Measurements from ENCODE around the gene EHD4. TPM values are rescaled to one million over a fixed set of nuclear protein-coding genes. Genes with fewer than 3 reads are reported as not detected.

The EHD4 gene
- total RNA-seq, 2 donors from 2014 or later, result 13.8 to 16.9 TPM

DNA sequence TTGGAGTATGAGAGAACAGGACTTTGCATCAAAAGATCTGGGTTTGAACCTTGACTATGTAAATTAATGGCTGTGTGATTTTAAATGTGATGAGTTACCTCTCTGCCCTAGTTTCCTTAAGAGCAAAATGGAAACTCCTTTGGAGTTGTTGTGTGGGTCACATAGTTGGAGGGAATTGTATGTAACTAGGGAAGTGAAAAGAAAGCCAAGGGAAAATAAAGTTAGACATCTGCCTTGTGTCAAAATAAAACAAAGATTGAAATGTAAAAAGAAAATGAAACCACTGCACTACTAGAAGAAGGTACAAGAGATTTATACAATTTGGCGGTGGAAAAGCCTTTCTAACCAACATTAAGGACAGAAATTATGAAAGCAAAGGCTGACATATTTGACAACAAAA is 1.7 kb upstream of the EHD4 start:
- WGBS, 2 donors, result 88 to 97% methylated on average over 1 of the region's 1 CpG
- intact Hi-C loops (cut with DNase I), result loop anchor here (10.0 kb wide), 1 partner anchor 49 kb away; no protein-coding TSS in a partner anchor
- no peak for ATAC-seq

GRCh38 chr15:41971895-41972252 is 483 bp downstream of the EHD4 start:
- Histone ChIP-seq H3K4me3 (peak overlapping the region; percentile 63 to 68), H3K9me3 (no peaks in the 10 kb centered on the region), H3K27ac (peak overlapping the region; percentile 93 to 99 (median 98)), H3K27me3 (no peaks in the 10 kb centered on the region), H3K36me3 (replicated peaks in 1 of 2; ENCODE audit: insufficient read depth in 1 of 2, low read depth in 2 of 2) (no peaks in the 10 kb centered on the region), H3K4me1 (peaks cover 34% of the 10 kb centered on the region)
- intact Hi-C loops (cut with DNase I), result loop anchor here (10.0 kb wide), 1 partner anchor 47 kb away; no protein-coding TSS in a partner anchor
- TF ChIP-seq, protein P1, sequence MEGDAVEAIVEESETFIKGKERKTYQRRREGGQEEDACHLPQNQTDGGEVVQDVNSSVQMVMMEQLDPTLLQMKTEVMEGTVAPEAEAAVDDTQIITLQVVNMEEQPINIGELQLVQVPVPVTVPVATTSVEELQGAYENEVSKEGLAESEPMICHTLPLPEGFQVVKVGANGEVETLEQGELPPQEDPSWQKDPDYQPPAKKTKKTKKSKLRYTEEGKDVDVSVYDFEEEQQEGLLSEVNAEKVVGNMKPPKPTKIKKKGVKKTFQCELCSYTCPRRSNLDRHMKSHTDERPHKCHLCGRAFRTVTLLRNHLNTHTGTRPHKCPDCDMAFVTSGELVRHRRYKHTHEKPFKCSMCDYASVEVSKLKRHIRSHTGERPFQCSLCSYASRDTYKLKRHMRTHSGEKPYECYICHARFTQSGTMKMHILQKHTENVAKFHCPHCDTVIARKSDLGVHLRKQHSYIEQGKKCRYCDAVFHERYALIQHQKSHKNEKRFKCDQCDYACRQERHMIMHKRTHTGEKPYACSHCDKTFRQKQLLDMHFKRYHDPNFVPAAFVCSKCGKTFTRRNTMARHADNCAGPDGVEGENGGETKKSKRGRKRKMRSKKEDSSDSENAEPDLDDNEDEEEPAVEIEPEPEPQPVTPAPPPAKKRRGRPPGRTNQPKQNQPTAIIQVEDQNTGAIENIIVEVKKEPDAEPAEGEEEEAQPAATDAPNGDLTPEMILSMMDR (IDR thresholded peaks at IDR 0.05), result no peak
- TF ChIP-seq POLR2A (IDR thresholded peaks at IDR 0.05), result no peak
- 0% methylated on average over 36 of the region's 46 CpGs; no CpG with 5 or more reads in 1 of the 2 donors for WGBS, 2 donors
- DNase-seq (peak in 1 of 4 donors; percentile 22), ATAC-seq (peak; percentile 31)

More for the DNA sequence above, 1.7 kb upstream of the EHD4 start:
- Histone ChIP-seq H3K9me3 (no peaks in the 10 kb centered on the region), H3K36me3 (replicated peaks in 1 of 2; ENCODE audit: insufficient read depth in 1 of 2, low read depth in 2 of 2) (no peaks in the 10 kb centered on the region), H3K4me1 (peaks cover 28% of the 10 kb centered on the region), H3K4me3 (no peak overlapping the region), H3K27me3 (no peaks in the 10 kb centered on the region), H3K27ac (no peak overlapping the region)
- no peak for DNase-seq
- TF ChIP-seq POLR2A (IDR thresholded peaks at IDR 0.05), result no peak
- TF ChIP-seq, protein P1 (IDR thresholded peaks at IDR 0.05), result no peak

GRCh38 chr15:41971089-41971894 is 1.1 kb downstream of the EHD4 start:
- peak; percentile 48 for ATAC-seq
- peak overlapping the region; percentile 63 to 68 for H3K4me3 ChIP-seq
- no peaks in the 10 kb centered on the region for H3K36me3 ChIP-seq (replicated peaks in 1 of 2; ENCODE audit: insufficient read depth in 1 of 2, low read depth in 2 of 2)
- WGBS, 2 donors, result 1 to 2% methylated on average over 13 to 16 of the region's 16 CpGs
- peak; percentile 65 to 79 (median 77) for DNase-seq
- H3K27me3 ChIP-seq, result no peaks in the 10 kb centered on the region
- H3K9me3 ChIP-seq, result no peaks in the 10 kb centered on the region
- TF ChIP-seq, protein P1 (IDR thresholded peaks at IDR 0.05), result peak in 4 of 7 experiments; percentile 13 to 30 (median 24)
- peak; percentile 49 to 87 (median 85) for TF ChIP-seq POLR2A (IDR thresholded peaks at IDR 0.05)
- peaks cover 40% of the 10 kb centered on the region for H3K4me1 ChIP-seq
- intact Hi-C loops (cut with DNase I), result loop anchor here (10.0 kb wide), 1 partner anchor 46 kb away; no protein-coding TSS in a partner anchor
- peak overlapping the region; percentile 93 to 99 (median 98) for H3K27ac ChIP-seq

- Histone ChIP-seq H3K9me3 (no peaks in the 10 kb centered on the region), H3K4me3 (no peak overlapping the region), H3K27ac (peak overlapping the region in 3 of 4 donors; percentile 66 to 98 (median 93)), H3K4me1 (peaks cover 47% of the 10 kb centered on the region), H3K27me3 (no peaks in the 10 kb centered on the region), H3K36me3 (replicated peaks in 1 of 2; ENCODE audit: insufficient read depth in 1 of 2, low read depth in 2 of 2) (no peaks in the 10 kb centered on the region)
- 90 to 96% methylated on average over 1 of the region's 1 CpG for WGBS, 2 donors
- DNase-seq, result no peak
- intact Hi-C loops (cut with DNase I), result loop anchor here (10.0 kb wide), 1 partner anchor 46 kb away; no protein-coding TSS in a partner anchor
- no peak for ATAC-seq
- TF ChIP-seq POLR2A (IDR thresholded peaks at IDR 0.05), result no peak
- TF ChIP-seq, protein P1 (IDR thresholded peaks at IDR 0.05), result no peak
Observed at GRCh38 chr15:41970456-41970855, 1.9 kb downstream of the EHD4 start.

All from body of pancreas (tissue), 4 donors.